HepG2 (cell line): ENCODE data around the gene OR10AD1. TPM values are rescaled to one million over a fixed set of nuclear protein-coding genes. Genes with fewer than 3 reads are reported as not detected.
"Not testable (repeated sequence)": the region's sequence is repeated elsewhere in the genome, so short reads cannot be mapped to it uniquely, and the experiment has no call there.

Experiments
- ATAC-seq: fragments of 200-7000 bp; cut with Tn5 transposase; 3 replicates; pipeline ENCODE4 v1.9.1; 2020; ENCODE audit warnings: mild to moderate bottlenecking, moderate library complexity
- BruUV-seq: library from RNA; stranded (reverse); fragments of 400-500 nt; replicated peaks from 2 replicates; lab custom pipeline; 2021; lab: Mats Ljungman, UMichigan
- CTCF ChIA-PET: fragments of 300-600 bp; formaldehyde crosslinking; extraction: SDS; loops from one replicate; lab custom pipeline; 2021; ENCODE audit warnings: low total read pairs, inconsistent platforms, low intra/inter-chr PET ratio; lab: Yijun Ruan, JAX
- POLR2A ChIA-PET: fragments of 350-600 bp; sonication (Branson Sonifier 250); formaldehyde crosslinking; loops from one replicate; lab custom pipeline; 2020; ENCODE audit warnings: antibody characterized with exemption, inconsistent platforms; lab: Yijun Ruan, JAX
- DNase-seq: peaks from one replicate; pipeline ENCODE4 v3.0.0-alpha.2; 2015; ENCODE audit warnings: low spot score
- FAIRE-seq: peaks from 3 replicates; lab custom pipeline; 2011; peaks lifted over from hg19 to GRCh38; lab: Jason Lieb, UNC
- H2AFZ ChIP-seq: one replicate; pipeline ENCODE4 v1.6.1; 2011; ENCODE audit warnings: low read length, inconsistent platforms
- H3K27ac ChIP-seq: fragments of 300-600 bp; 3 replicates; pipeline ENCODE4 v1.8.0; 2011; ENCODE audit warnings: mixed run types, mild to moderate bottlenecking, mixed read lengths, low read length, inconsistent platforms; ENCODE audit not compliant: insufficient read depth; ENCODE audit errors: extremely low read length
- H3K27me3 ChIP-seq, 2 experiments: fragments of 200-600 bp in 1 of 2; 2 replicates in 1 of 2; 3 replicates in 1 of 2; pipeline versions ENCODE4 v1.6.0 to v1.8.0; 2011; ENCODE audit warnings: low read length in 2 of 2, mild to moderate bottlenecking in 2 of 2, moderate library complexity in 2 of 2, inconsistent platforms in 1 of 2; ENCODE audit not compliant: insufficient read depth in 2 of 2, control insufficient read depth in 1 of 2
- H3K36me3 ChIP-seq, 2 experiments: fragments of 200-600 bp in 1 of 2; replicated peaks in 1 of 2; 2 replicates in 1 of 2; 3 replicates in 1 of 2; pipeline versions ENCODE4 v1.5.1 to v1.8.0; 2011; ENCODE audit warnings: low read length in 2 of 2, inconsistent platforms in 1 of 2; ENCODE audit not compliant: insufficient read depth in 2 of 2, control insufficient read depth in 1 of 2
- H3K4me1 ChIP-seq: 2 replicates; pipeline ENCODE4 v1.5.1; 2012; ENCODE audit warnings: low read length, inconsistent platforms; ENCODE audit not compliant: insufficient read depth
- H3K4me2 ChIP-seq: 2 replicates; pipeline ENCODE4 v1.6.0; 2011; ENCODE audit warnings: low read depth, low read length, inconsistent platforms
- H3K4me3 ChIP-seq, 3 experiments: fragments of 200-600 bp in 1 of 3; sonication (generic), shearing (Covaris generic) in 1 of 3; replicated peaks in 1 of 3; 2 replicates each; pipeline ENCODE4 v1.5.1; 2011 to 2016; ENCODE audit warnings: low read length in 3 of 3, inconsistent platforms in 2 of 3, low read depth in 2 of 3, mild to moderate bottlenecking in 2 of 3, control low read depth in 1 of 3, mixed read lengths in 1 of 3; ENCODE audit not compliant: insufficient read depth in 1 of 3
- H3K79me2 ChIP-seq: one replicate; pipeline ENCODE4 v1.6.1; 2011; ENCODE audit warnings: low read length, inconsistent platforms; ENCODE audit not compliant: insufficient read depth
- H3K9ac ChIP-seq: 2 replicates; pipeline ENCODE4 v1.6.0; 2011; ENCODE audit warnings: mild to moderate bottlenecking, low read depth, low read length, inconsistent platforms; ENCODE audit not compliant: insufficient read depth
- H3K9me3 ChIP-seq: 2 replicates; pipeline ENCODE4 v1.5.1; 2012; ENCODE audit warnings: mild to moderate bottlenecking, low read length
- H4K20me1 ChIP-seq: 2 replicates; pipeline ENCODE4 v1.6.0; 2011; ENCODE audit warnings: inconsistent platforms, mild to moderate bottlenecking, low read length, moderate library complexity; ENCODE audit not compliant: insufficient read depth
- ATF7 ChIP-seq, 2 experiments: fragments of 450-650 bp in 1 of 2; sonication (generic) in 1 of 2; formaldehyde crosslinking in 1 of 2; IDR thresholded peaks; 2 replicates each; pipeline versions ENCODE4 v1.4.0 to v1.6.1; 2016 to 2020; ENCODE audit warnings: antibody characterized with exemption in 1 of 2, mild to moderate bottlenecking in 1 of 2, missing genetic modification reagents in 1 of 2
- FOXC1 ChIP-seq: sonication (generic); formaldehyde crosslinking; IDR thresholded peaks from 2 replicates; pipeline ENCODE4 v1.8.0; 2022; ENCODE audit warnings: mild to moderate bottlenecking, missing genetic modification reagents, borderline replicate concordance
- WGBS: methylation state at CpG from one replicate; pipeline ENCODE4 v1.1.6; 2017; ENCODE audit warnings: low lambda C conversion rate; 5-methylcytosine and 5-hydroxymethylcytosine counted together
- in situ Hi-C: cut with HindIII; loops from 2 replicates; pipeline ENCODE4 v1.10.0; 2017; ENCODE audit warnings: low pct_unique_long_range_greater_than_20kb; ENCODE audit not compliant: extremely low pct_ligation_motif_present
- intact Hi-C: fragments of 100-400 bp; cut with micrococcal nuclease; formaldehyde crosslinking; loops from one replicate; pipeline ENCODE4 v1.10.0; 2022; ENCODE audit not compliant: unreplicated experiment
- polyA plus RNA-seq, 8 experiments: library from polyadenylated mRNA; depleted of rRNA in 3 of 8; stranded (reverse) in 7 of 8; unstranded in 1 of 8; fragments of >200 nt; fragmentation: Illumina TruSeq in 4 of 8; extraction: Trizol in 4 of 8; gene quantifications; 2 replicates each; pipeline versions ENCODE4 v1.2.1 to v1.2.3, GENCODE V29; 2011 to 2016; ENCODE audit warnings: low read depth in 4 of 8, missing spikeins in 1 of 8, mixed read lengths in 1 of 8; ENCODE audit not compliant: insufficient read depth in 1 of 8
- total RNA-seq, 5 experiments: library from RNA; depleted of rRNA; stranded (reverse); fragments of >200 nt; fragmentation: Illumina TruSeq; extraction: Trizol; gene quantifications; 2 replicates each; pipeline ENCODE4 v1.2.3, GENCODE V29; 2016; ENCODE audit warnings: low read depth in 1 of 5

Gene OR10AD1
- total and polyA plus RNA-seq, 2 of the 13 experiments (the other 11 are each of a cell fraction or from before 2014, with no cell fraction given), result not detected

GRCh38 chr12:48235796-48236333 is 32.8 kb upstream of the OR10AD1 start:
- ATAC-seq (no peak), FAIRE-seq (no peak), DNase-seq (no peak)
- BruUV-seq, result no TSS peak
- ChIA-PET POLR2A (no interaction called here), CTCF (no interaction called here)
- TF ChIP-seq ATF7 (IDR thresholded peaks at IDR 0.05) (peak; percentile 76), ATF7 (CRISPR knock-in tag; IDR thresholded peaks at IDR 0.05) (no peak), FOXC1 (CRISPR knock-in tag) (no peak)
- Histone ChIP-seq H3K36me3 (no peaks in the 10 kb centered on the region), H3K27ac (no peak overlapping the region), H3K4me2 (no peak overlapping the region), H3K4me3 (no peak overlapping the region), H3K9me3 (no peaks in the 10 kb centered on the region), H4K20me1 (no peaks in the 10 kb centered on the region), H3K9ac (no peak overlapping the region), H3K27me3 (no peaks in the 10 kb centered on the region), H2AFZ (no peak overlapping the region), H3K79me2 (no peaks in the 10 kb centered on the region), H3K4me1 (no peaks in the 10 kb centered on the region)
- intact Hi-C loops, result no loop called here
- WGBS, result 4% methylated on average over 4 of the region's 4 CpGs
- in situ Hi-C loops, result no loop called here

- H3K9ac ChIP-seq, H3K36me3 ChIP-seq, CTCF ChIA-PET, H3K27ac ChIP-seq, H4K20me1 ChIP-seq, FAIRE-seq, H3K4me1 ChIP-seq, in situ Hi-C loops, H3K79me2 ChIP-seq, BruUV-seq, H3K9me3 ChIP-seq, H3K4me2 ChIP-seq, H2AFZ ChIP-seq, POLR2A ChIA-PET, H3K4me3 ChIP-seq, H3K27me3 ChIP-seq, ATAC-seq, DNase-seq, intact Hi-C loops: not testable (repeated sequence)
- 26% methylated on average over 2 of the region's 2 CpGs for WGBS
Measured at GRCh38 chr12:48231169-48231958, 28.3 kb upstream of the OR10AD1 start.

- POLR2A ChIA-PET, H3K4me1 ChIP-seq, H3K4me2 ChIP-seq, in situ Hi-C loops, intact Hi-C loops, H3K36me3 ChIP-seq, BruUV-seq, H3K9me3 ChIP-seq, ATAC-seq, H3K27ac ChIP-seq, H3K4me3 ChIP-seq, H4K20me1 ChIP-seq, H3K27me3 ChIP-seq, H3K9ac ChIP-seq, DNase-seq, FAIRE-seq, H3K79me2 ChIP-seq, H2AFZ ChIP-seq, CTCF ChIA-PET: not testable (repeated sequence)
- WGBS, result 0% methylated on average over 3 of the region's 3 CpGs
Measured at GRCh38 chr12:48224533-48224932, 21.4 kb upstream of the OR10AD1 start.
